Breast epithelium (tissue), 4 donors: ENCODE data around the gene HOXA11. TPM values are rescaled to one million over a fixed set of nuclear protein-coding genes. Genes with fewer than 3 reads are reported as not detected.
A peak's percentile ranks its signal among the peaks of the same experiment; 100 is the strongest.

ENCODE experiments used
- DNase-seq, 2 donors: peaks; one replicate each; pipeline ENCODE4 v3.0.0-alpha.2; 2019; ENCODE audit warnings: low spot score in 2 of 2
- H3K27ac ChIP-seq, 2 donors: fragments of 200-600 bp; sonication (generic) in 1 of 2; one replicate each; pipeline ENCODE4 v1.5.1; 2016 to 2019; ENCODE audit warnings: mild to moderate bottlenecking in 1 of 2
- H3K27me3 ChIP-seq, 2 donors: fragments of 200-600 bp; sonication (generic) in 1 of 2; one replicate each; pipeline versions ENCODE4 v1.5.1 to v1.6.0; 2017 to 2019; ENCODE audit warnings: control low read depth in 1 of 2, mild to moderate bottlenecking in 1 of 2
- H3K36me3 ChIP-seq: fragments of 200-600 bp; one replicate; pipeline ENCODE4 v1.5.1; 2019
- H3K4me1 ChIP-seq, 2 donors: fragments of 200-600 bp; sonication (generic); one replicate each; pipeline ENCODE4 v1.5.1; 2016 to 2019; ENCODE audit warnings: control low read depth in 1 of 2
- H3K4me3 ChIP-seq, 3 donors: fragments of 200-600 bp; sonication (generic); 1 replicate in 2 of 3; 2 replicates in 1 of 3; pipeline ENCODE4 v1.5.1; 2016 to 2019; ENCODE audit warnings: mild to moderate bottlenecking in 3 of 3, moderate library complexity in 2 of 3
- H3K9me3 ChIP-seq, 2 donors: fragments of 200-600 bp; sonication (generic) in 1 of 2; one replicate each; pipeline ENCODE4 v1.5.1; 2016 to 2019; ENCODE audit warnings: control low read depth in 1 of 2
- CTCF ChIP-seq, 3 donors: fragments of 450-650 bp; IDR thresholded peaks; one replicate each; pipeline ENCODE4 v1.5.1; 2016 to 2017; ENCODE audit warnings: antibody characterized with exemption in 3 of 3, mild to moderate bottlenecking in 3 of 3, moderate library complexity in 3 of 3
- POLR2A ChIP-seq: fragments of 450-650 bp; IDR thresholded peaks from one replicate; pipeline ENCODE4 v1.6.1; 2016; ENCODE audit warnings: antibody characterized with exemption, mild to moderate bottlenecking, moderate library complexity
- POLR2AphosphoS5 ChIP-seq, 3 donors: sonication (generic); formaldehyde crosslinking; IDR thresholded peaks; one replicate each; pipeline ENCODE4 v1.6.1; 2017; ENCODE audit warnings: antibody characterized with exemption in 3 of 3
- intact Hi-C: fragments of 100-400 bp; cut with DNase I; formaldehyde crosslinking; loops from one replicate; pipeline ENCODE4 v1.15.1; 2023; ENCODE audit warnings: low total_unique reads
- total RNA-seq, 3 donors: library from RNA; depleted of rRNA; stranded (reverse); fragments of >200 nt; gene quantifications; one replicate each; pipeline ENCODE4 v1.1.0, GENCODE V29; 2016

HOXA11 gene
- total RNA-seq, 3 donors from 2014 or later, result 1.9 TPM; not detected in 2

DNA sequence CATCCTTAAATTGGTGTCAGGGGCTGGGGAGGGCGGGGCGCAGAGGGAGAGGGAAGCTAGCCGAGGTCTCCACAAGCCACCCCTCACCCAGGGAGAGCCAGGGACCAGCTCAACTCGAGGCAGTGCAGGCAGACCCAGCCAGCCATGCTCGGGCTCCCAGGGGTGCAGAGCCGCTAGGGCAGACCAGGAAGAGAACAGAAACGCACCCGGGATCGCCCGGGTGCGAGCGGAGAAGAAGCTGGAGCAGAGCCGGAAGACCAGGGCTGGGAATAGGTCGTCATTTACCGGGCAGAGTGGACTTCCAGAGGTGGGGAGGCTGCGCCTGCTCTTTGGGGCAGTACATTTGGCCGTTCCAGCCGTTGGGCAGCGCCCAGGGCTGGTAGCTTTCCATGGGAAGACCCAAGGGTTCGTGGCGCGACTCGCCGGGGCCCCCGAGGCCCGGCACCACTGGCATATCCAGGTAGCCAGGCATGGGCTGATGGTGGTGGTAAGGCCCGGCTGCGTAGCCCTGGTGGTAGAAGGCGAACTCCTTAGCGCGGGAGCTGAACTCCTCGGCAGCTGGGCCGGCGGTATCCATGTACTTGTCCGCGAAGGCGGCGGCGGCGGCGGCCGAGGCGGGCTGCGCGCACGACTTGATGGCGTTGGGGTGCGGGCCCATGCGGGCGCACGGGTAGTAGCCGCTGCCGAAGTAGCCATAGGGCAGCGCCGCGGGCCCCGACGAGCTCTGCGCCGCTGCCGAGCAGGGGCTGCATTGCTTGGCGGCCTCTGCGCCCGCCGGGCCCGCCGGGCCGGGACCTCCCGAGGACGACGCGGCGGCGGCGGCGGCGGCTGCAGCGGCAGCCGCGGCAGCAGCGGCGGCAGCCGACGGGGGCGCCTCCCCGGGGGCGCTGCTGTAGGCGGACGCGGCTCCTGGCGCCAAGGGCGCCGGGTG is 14.1 kb upstream of the HOXA11 start:
- no peak for TF ChIP-seq CTCF (IDR thresholded peaks at IDR 0.05)
- no peak for TF ChIP-seq POLR2AphosphoS5 (IDR thresholded peaks at IDR 0.05)
- no peak for TF ChIP-seq POLR2A
- intact Hi-C loops, result no loop called here
- Histone ChIP-seq H3K36me3 (no peaks in the 10 kb centered on the region), H3K9me3 (no peaks in the 10 kb centered on the region), H3K27me3 (peaks cover 24 to 97% of the 10 kb centered on the region in 2 donors), H3K4me3 (peak overlapping the region; percentile 43 to 69 (median 45)), H3K4me1 (peaks cover 5 to 11% of the 10 kb centered on the region in 2 donors), H3K27ac (no peak overlapping the region)
- DNase-seq, result no peak

DNA sequence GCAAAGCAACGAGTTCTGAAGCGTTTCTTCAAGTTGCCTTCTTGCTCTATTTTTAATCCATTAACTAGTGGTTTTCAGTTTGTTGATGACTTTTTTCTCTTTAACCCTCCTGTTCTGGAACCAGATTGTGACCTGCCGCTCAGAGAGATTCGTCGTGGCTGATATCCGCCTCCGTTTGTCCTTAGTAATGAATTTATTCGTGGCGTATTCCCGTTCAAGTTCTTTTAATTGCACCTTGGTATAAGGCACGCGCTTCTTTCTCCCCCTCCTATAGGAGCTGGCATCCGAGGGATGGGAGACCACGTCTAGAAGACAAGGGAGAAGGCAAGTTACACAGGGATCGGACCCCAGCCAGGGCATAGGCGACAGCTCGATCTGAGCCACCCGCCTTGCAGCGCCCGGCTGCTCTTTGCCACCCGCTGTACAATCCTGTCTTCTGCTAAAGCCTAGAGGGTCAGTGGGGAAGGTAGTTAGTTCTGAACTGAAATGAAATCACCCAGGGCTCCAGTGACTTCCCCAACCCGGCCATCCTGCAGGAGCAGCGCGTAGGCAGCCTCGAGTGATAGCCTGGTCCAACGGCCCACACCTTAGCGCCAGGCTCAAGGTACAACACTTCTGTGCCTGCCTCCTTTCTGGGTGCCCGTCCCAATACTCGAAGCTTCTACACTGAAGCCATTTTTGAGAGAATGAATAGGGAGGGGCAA is 13.3 kb upstream of the HOXA11 start:
- Histone ChIP-seq H3K4me3 (peak overlapping the region in 2 of 3 donors; percentile 45 to 69), H3K27me3 (peaks cover 25 to 97% of the 10 kb centered on the region in 2 donors), H3K4me1 (peaks cover 5 to 12% of the 10 kb centered on the region in 2 donors), H3K36me3 (no peaks in the 10 kb centered on the region), H3K9me3 (no peaks in the 10 kb centered on the region), H3K27ac (no peak overlapping the region)
- DNase-seq, result no peak
- intact Hi-C loops, result no loop called here
- TF ChIP-seq POLR2A, result no peak
- no peak for TF ChIP-seq POLR2AphosphoS5 (IDR thresholded peaks at IDR 0.05)
- TF ChIP-seq CTCF (IDR thresholded peaks at IDR 0.05), result no peak

- Histone ChIP-seq H3K36me3 (no peaks in the 10 kb centered on the region), H3K4me3 (no peak overlapping the region), H3K4me1 (peaks cover 5 to 15% of the 10 kb centered on the region in 2 donors), H3K27ac (no peak overlapping the region), H3K9me3 (no peaks in the 10 kb centered on the region), H3K27me3 (peaks cover 34 to 97% of the 10 kb centered on the region in 2 donors)
- DNase-seq, result no peak
- intact Hi-C loops, result no loop called here
- TF ChIP-seq POLR2AphosphoS5 (IDR thresholded peaks at IDR 0.05), result no peak
- no peak for TF ChIP-seq POLR2A
- TF ChIP-seq CTCF (IDR thresholded peaks at IDR 0.05), result no peak
These were observed 12.4 kb upstream of the HOXA11 start for GRCh38 chr7:27197137-27198042.

GRCh38 chr7:27196287-27196767 is 11.3 kb upstream of the HOXA11 start:
- intact Hi-C loops, result no loop called here
- DNase-seq, result peak; percentile 65 to 85
- no peak overlapping the region for H3K4me3 ChIP-seq
- no peaks in the 10 kb centered on the region for H3K9me3 ChIP-seq
- TF ChIP-seq POLR2A (no peak), POLR2AphosphoS5 (IDR thresholded peaks at IDR 0.05) (no peak), CTCF (IDR thresholded peaks at IDR 0.05) (peak; percentile 45 to 80 (median 68))
- H3K27ac ChIP-seq, result no peak overlapping the region
- peaks cover 34 to 97% of the 10 kb centered on the region in 2 donors for H3K27me3 ChIP-seq
- H3K36me3 ChIP-seq, result no peaks in the 10 kb centered on the region
- peaks cover 4 to 15% of the 10 kb centered on the region in 2 donors for H3K4me1 ChIP-seq
